ENCODE measurements around the gene SKAP2. TPM values are rescaled to one million over a fixed set of nuclear protein-coding genes. Genes with fewer than 3 reads are reported as not detected.

Gene SKAP2
- total and polyA plus RNA-seq, 8 donors = 4.6 to 127 (median 9.6) TPM

DNA sequence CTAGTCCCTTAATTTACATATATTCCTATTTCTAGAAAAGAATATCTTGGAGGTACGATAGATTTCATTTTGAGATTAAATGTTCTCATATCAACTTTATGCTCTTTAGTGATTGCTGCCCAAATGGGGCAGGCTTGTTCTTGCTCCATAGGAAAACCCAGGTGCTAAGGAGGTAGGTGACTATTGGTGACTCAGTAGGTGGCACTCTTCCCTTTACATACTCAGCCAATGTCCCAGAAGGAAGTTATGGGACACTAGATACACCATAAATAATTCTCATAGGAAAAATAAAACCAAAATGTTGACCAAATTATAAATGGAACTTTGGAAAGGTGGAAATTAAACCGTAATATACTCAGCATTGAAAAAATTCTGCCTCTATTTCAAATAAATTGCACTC, 4.0 kb downstream of the SKAP2 start:
- Histone ChIP-seq H3K27me3 (peaks cover 0 to 28% (median 6%) of the 10 kb centered on the region in 3 donors), H3K9me3 (no peaks in the 10 kb centered on the region), H3K4me1 (peaks cover 0 to 26% (median 11%) of the 10 kb centered on the region in 4 donors), H3K27ac (peak overlapping the region in 1 of 5 donors; percentile 80), H3K4me3 (no peak overlapping the region), H3K36me3 (no peaks in the 10 kb centered on the region)
- intact Hi-C loops (cut with DNase I; ENCODE audit: low total_unique reads) = no loop called here
- no peak for TF ChIP-seq POLR2AphosphoS5 (IDR thresholded peaks at IDR 0.05)
- TF ChIP-seq CTCF (IDR thresholded peaks at IDR 0.05) = no peak
- no peak for TF ChIP-seq POLR2A (IDR thresholded peaks at IDR 0.05)
- no peak for TF ChIP-seq EP300 (IDR thresholded peaks at IDR 0.05)
- peak in 1 of 2 donors; percentile 73 for DNase-seq
- WGBS, 5 donors = 61 to 72% (median 69%) methylated on average over 2 of the region's 2 CpGs

GRCh38 chr7:26859720-26860119, 4.7 kb downstream of the SKAP2 start:
- Histone ChIP-seq H3K27ac (peak overlapping the region in 2 of 5 donors; percentile 75 to 80), H3K4me3 (no peak overlapping the region), H3K9me3 (no peaks in the 10 kb centered on the region), H3K36me3 (no peaks in the 10 kb centered on the region), H3K27me3 (peaks cover 0 to 28% (median 6%) of the 10 kb centered on the region in 3 donors), H3K4me1 (peaks cover 0 to 26% (median 8%) of the 10 kb centered on the region in 4 donors)
- TF ChIP-seq EP300 (IDR thresholded peaks at IDR 0.05) (no peak), CTCF (IDR thresholded peaks at IDR 0.05) (no peak), POLR2A (IDR thresholded peaks at IDR 0.05) (no peak)
- no peak for DNase-seq
- intact Hi-C loops (cut with DNase I; ENCODE audit: low total_unique reads) = no loop called here

- WGBS, 5 donors = 81 to 98% (median 85%) methylated on average over 3 of the region's 3 CpGs
- no peak overlapping the region for H3K4me3 ChIP-seq
- peaks cover 0 to 28% (median 0%) of the 10 kb centered on the region in 3 donors for H3K27me3 ChIP-seq
- peak overlapping the region in 4 of 5 donors; percentile 52 to 80 (median 72) for H3K27ac ChIP-seq
- intact Hi-C loops (cut with DNase I; ENCODE audit: low total_unique reads) = no loop called here
- H3K9me3 ChIP-seq = no peaks in the 10 kb centered on the region
- no peak for TF ChIP-seq CTCF (IDR thresholded peaks at IDR 0.05)
- no peak for DNase-seq
- no peaks in the 10 kb centered on the region for H3K36me3 ChIP-seq
- peaks cover 0 to 21% (median 9%) of the 10 kb centered on the region in 4 donors for H3K4me1 ChIP-seq
These were observed 5.7 kb downstream of the SKAP2 start for GRCh38 chr7:26858735-26859134.

DNA sequence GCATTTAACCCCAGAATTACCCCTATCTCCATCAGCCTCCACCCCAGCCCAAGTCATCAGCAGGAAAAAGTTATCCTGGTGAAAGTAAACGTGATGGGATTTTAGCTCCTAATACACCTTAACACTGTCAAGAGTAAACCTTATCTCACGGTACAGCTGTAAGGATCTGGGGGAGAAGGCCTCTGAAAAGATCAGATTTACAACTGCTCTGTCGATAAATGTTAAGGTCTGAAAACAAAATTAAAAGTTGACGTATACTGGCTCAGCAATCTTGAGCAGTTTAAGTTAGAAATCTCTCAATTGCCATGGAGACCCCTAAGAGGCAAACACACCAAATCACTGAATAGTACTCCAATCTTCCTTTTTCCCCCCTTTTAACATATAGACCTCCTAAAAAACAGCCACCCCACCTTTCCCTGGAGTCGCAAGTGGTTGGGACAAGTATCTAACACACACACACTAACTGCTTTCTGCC, 6.1 kb downstream of the SKAP2 start:
- no peak for DNase-seq
- Histone ChIP-seq H3K36me3 (no peaks in the 10 kb centered on the region), H3K27ac (peak overlapping the region; percentile 52 to 80 (median 68)), H3K9me3 (no peaks in the 10 kb centered on the region), H3K4me3 (peak overlapping the region in 2 of 4 donors; percentile 19 to 26), H3K4me1 (peaks cover 0 to 18% (median 8%) of the 10 kb centered on the region in 4 donors), H3K27me3 (peaks cover 0 to 28% (median 0%) of the 10 kb centered on the region in 3 donors)
- intact Hi-C loops (cut with DNase I; ENCODE audit: low total_unique reads) = no loop called here
- WGBS, 5 donors = 55 to 73% (median 57%) methylated on average over 5 of the region's 5 CpGs
- TF ChIP-seq POLR2AphosphoS5 (IDR thresholded peaks at IDR 0.05) (no peak), EP300 (IDR thresholded peaks at IDR 0.05) (no peak), CTCF (IDR thresholded peaks at IDR 0.05) (no peak), POLR2A (IDR thresholded peaks at IDR 0.05) (no peak)
